PC-3 (cell line): ENCODE measurements around the gene ITGAE.

Experiments used
- EZH2 ChIP-seq: fragments of 300-600 bp; sonication (generic); IDR thresholded peaks from one replicate; pipeline ENCODE4 v1.6.1; 2017; ENCODE audit warnings: antibody characterized with exemption, mild to moderate bottlenecking, low read length; ENCODE audit not compliant: unreplicated experiment
- EZH2phosphoT487 ChIP-seq: fragments of 300-600 bp; sonication (generic); IDR thresholded peaks from 2 replicates; pipeline ENCODE4 v1.6.1; 2018; ENCODE audit warnings: mild to moderate bottlenecking, antibody characterized with exemption, low read length, borderline replicate concordance
- TF ChIP-seq, protein P1 (sequence below): fragments of 300-600 bp; sonication (generic); conservative IDR thresholded peaks from 2 replicates; pipeline ENCODE4 v1.5.1; 2017; ENCODE audit warnings: antibody characterized with exemption, low read depth, mild to moderate bottlenecking, low read length

- TF ChIP-seq EZH2phosphoT487, result no peak
- TF ChIP-seq, protein P1, sequence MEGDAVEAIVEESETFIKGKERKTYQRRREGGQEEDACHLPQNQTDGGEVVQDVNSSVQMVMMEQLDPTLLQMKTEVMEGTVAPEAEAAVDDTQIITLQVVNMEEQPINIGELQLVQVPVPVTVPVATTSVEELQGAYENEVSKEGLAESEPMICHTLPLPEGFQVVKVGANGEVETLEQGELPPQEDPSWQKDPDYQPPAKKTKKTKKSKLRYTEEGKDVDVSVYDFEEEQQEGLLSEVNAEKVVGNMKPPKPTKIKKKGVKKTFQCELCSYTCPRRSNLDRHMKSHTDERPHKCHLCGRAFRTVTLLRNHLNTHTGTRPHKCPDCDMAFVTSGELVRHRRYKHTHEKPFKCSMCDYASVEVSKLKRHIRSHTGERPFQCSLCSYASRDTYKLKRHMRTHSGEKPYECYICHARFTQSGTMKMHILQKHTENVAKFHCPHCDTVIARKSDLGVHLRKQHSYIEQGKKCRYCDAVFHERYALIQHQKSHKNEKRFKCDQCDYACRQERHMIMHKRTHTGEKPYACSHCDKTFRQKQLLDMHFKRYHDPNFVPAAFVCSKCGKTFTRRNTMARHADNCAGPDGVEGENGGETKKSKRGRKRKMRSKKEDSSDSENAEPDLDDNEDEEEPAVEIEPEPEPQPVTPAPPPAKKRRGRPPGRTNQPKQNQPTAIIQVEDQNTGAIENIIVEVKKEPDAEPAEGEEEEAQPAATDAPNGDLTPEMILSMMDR, result no peak
- no peak for TF ChIP-seq EZH2
These were observed 105.1 kb downstream of the ITGAE start, which contains the start of gene P2RX5 for GRCh38 chr17:3695723-3696411.
